Measurements from ENCODE around the gene TANK. TPM values are rescaled to one million over a fixed set of nuclear protein-coding genes. Genes with fewer than 3 reads are reported as not detected.

TANK gene
- total and polyA plus RNA-seq, 2 of the 8 experiments (the other 6 are each of a cell fraction or from before 2014, with no cell fraction given) = 7.0 to 26.1 TPM

DNA sequence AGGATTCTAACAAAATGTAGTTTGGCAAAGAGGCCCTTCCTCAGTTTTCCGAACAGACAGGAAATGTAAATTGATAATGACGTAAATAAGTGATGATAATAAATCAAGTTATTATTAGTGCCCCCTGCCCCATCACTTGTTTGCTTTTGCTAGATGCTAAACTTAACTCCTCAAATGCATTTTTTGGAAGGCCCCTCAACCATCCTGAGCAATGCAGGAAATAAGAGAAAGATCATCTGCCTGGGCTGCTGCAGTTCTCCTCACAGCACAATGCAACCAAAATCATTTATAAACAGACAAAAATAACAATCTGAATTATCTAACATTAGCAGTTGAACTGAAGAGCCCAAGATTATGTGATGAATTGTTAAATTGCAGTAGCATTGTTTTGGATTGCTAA lies 85.4 kb downstream of the TANK start:
- peak overlapping the region in 1 of 4 experiments; percentile 60; a peak in 2 of 8 replicates for H3K4me3 ChIP-seq (ENCODE audit: extremely low read depth in 1 of 4, insufficient read depth in 2 of 4, low read depth in 3 of 4, low read length in 4 of 4)
- CTCF ChIA-PET (ENCODE audit: partially characterized antibody) = no interaction called here
- H3K4ac ChIP-seq (replicated peaks; ENCODE audit: insufficient read length, low read depth, low read length) = no peak overlapping the region
- TF ChIP-seq SIN3A (conservative IDR thresholded peaks at IDR 0.05 in 1 of 2, IDR thresholded peaks at IDR 0.05 in 1 of 2; ENCODE audit: low read depth in 1 of 2, low read length in 2 of 2) = no peak
- TF ChIP-seq, protein P1, sequence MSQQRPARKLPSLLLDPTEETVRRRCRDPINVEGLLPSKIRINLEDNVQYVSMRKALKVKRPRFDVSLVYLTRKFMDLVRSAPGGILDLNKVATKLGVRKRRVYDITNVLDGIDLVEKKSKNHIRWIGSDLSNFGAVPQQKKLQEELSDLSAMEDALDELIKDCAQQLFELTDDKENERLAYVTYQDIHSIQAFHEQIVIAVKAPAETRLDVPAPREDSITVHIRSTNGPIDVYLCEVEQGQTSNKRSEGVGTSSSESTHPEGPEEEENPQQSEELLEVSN (IDR thresholded peaks at IDR 0.05) = no peak
- TF ChIP-seq KDM1A (IDR thresholded peaks at IDR 0.05; ENCODE audit: borderline replicate concordance, low read length) = no peak
- TF ChIP-seq SRF (IDR thresholded peaks at IDR 0.05; ENCODE audit: low read depth, low read length) = no peak
- no peak for TF ChIP-seq SAP30 (IDR thresholded peaks at IDR 0.05; ENCODE audit: insufficient read depth, insufficient replicate concordance, low read length)
- TF ChIP-seq CEBPB (IDR thresholded peaks at IDR 0.05; ENCODE audit: low read depth, low read length) = no peak
- TF ChIP-seq SIRT6 (IDR thresholded peaks at IDR 0.05; ENCODE audit: low read length) = no peak
- no peak for TF ChIP-seq SIX5 (IDR thresholded peaks at IDR 0.05; ENCODE audit: low read depth, low read length)

More for the DNA sequence above, 85.4 kb downstream of the TANK start:
- Histone ChIP-seq H2AK5ac (ENCODE audit: low read depth, low read length) (no peak overlapping the region), H3K23ac (ENCODE audit: insufficient read length) (no peak overlapping the region), H3K27ac (ENCODE audit: low read depth, low read length) (no peak overlapping the region), H3K18ac (ENCODE audit: extremely low read depth, low read length) (no peak overlapping the region), H3K4me1 (replicated peaks in 1 of 4; ENCODE audit: control insufficient read depth in 3 of 4, insufficient read depth in 4 of 4, low read length in 3 of 4) (peaks cover 5 to 7% (median 6%) of the 10 kb centered on the region in 4 experiments; a peak in 5 of 7 replicates), H2BK12ac (ENCODE audit: low read depth, low read length) (no peak overlapping the region), H3K14ac (ENCODE audit: insufficient read length) (no peak overlapping the region), H3K4me2 (ENCODE audit: insufficient read depth in 1 of 2, low read depth in 2 of 2, low read length in 2 of 2) (peak overlapping the region; percentile 33 to 83; a peak in 3 of 4 replicates), H4K20me1 (replicated peaks in 1 of 2; ENCODE audit: control insufficient read depth in 1 of 2, insufficient read depth in 2 of 2, low read length in 2 of 2) (no peaks in the 10 kb centered on the region), H3K27me3 (replicated peaks in 1 of 4; ENCODE audit: control insufficient read depth in 3 of 4, extremely low read depth in 1 of 4, insufficient read depth in 3 of 4, low read length in 3 of 4) (peaks cover 1 to 23% (median 7%) of the 10 kb centered on the region in 4 experiments; a peak in 5 of 7 replicates), H3K56ac (replicated peaks; ENCODE audit: insufficient read length, low read depth, low read length) (no peak overlapping the region), H3K79me2 (ENCODE audit: control insufficient read depth in 1 of 2, insufficient read depth in 2 of 2, low read length in 2 of 2) (no peaks in the 10 kb centered on the region), H2BK120ac (replicated peaks; ENCODE audit: low read depth, low read length) (no peak overlapping the region), H4K5ac (ENCODE audit: insufficient read length, low read depth, low read length) (no peak overlapping the region), H3K9me3 (ENCODE audit: insufficient read depth in 2 of 2, low read depth in 1 of 2, low read length in 1 of 2) (no peaks in the 10 kb centered on the region), H3K23me2 (ENCODE audit: low read depth, low read length) (no peaks in the 10 kb centered on the region), H2BK20ac (ENCODE audit: low read length) (no peak overlapping the region), H2BK5ac (ENCODE audit: low read depth, low read length) (no peak overlapping the region), H2BK15ac (ENCODE audit: low read length) (no peak overlapping the region), H3K36me3 (ENCODE audit: control insufficient read depth in 2 of 4, insufficient read depth in 4 of 4, low read length in 3 of 4) (no peaks in the 10 kb centered on the region), H4K8ac (ENCODE audit: extremely low read depth, insufficient read depth, low read length) (no peak overlapping the region), H3K9ac (replicated peaks in 1 of 4; ENCODE audit: extremely low read depth in 1 of 4, low read depth in 3 of 4, low read length in 3 of 4) (no peak overlapping the region; a peak in 1 of 7 replicates), H4K91ac (replicated peaks; ENCODE audit: insufficient read length, low read length) (no peak overlapping the region), H2AFZ (ENCODE audit: low read length) (no peak overlapping the region), H3K79me1 (ENCODE audit: low read depth, low read length) (no peaks in the 10 kb centered on the region)
- FAIRE-seq (no peak), DNase-seq (ENCODE audit: low read depth in 1 of 2, low spot score in 2 of 2) (no peak)
- 64% methylated on average over 2 of the region's 2 CpGs; no CpG with 5 or more reads in 1 of the 2 experiments for WGBS, 2 experiments (ENCODE audit: extremely low coverage in 1 of 2, insufficient coverage in 1 of 2, insufficient read length in 1 of 2, insufficient replicate concordance in 2 of 2, low coverage in 1 of 2, low lambda C conversion rate in 2 of 2, missing lambda C conversion rate in 1 of 2)
- POLR2A ChIA-PET (ENCODE audit: partially characterized antibody) = interaction anchor here (0.8 to 2.1 kb wide), 3 partner anchors 19 to 169 kb away, joined by 3 to 4 read pairs (median 3); partner anchors contain the start of gene PSMD14

Data from H1 (cell line).